ENCODE results near the gene RTP5.

Gene RTP5

DNA sequence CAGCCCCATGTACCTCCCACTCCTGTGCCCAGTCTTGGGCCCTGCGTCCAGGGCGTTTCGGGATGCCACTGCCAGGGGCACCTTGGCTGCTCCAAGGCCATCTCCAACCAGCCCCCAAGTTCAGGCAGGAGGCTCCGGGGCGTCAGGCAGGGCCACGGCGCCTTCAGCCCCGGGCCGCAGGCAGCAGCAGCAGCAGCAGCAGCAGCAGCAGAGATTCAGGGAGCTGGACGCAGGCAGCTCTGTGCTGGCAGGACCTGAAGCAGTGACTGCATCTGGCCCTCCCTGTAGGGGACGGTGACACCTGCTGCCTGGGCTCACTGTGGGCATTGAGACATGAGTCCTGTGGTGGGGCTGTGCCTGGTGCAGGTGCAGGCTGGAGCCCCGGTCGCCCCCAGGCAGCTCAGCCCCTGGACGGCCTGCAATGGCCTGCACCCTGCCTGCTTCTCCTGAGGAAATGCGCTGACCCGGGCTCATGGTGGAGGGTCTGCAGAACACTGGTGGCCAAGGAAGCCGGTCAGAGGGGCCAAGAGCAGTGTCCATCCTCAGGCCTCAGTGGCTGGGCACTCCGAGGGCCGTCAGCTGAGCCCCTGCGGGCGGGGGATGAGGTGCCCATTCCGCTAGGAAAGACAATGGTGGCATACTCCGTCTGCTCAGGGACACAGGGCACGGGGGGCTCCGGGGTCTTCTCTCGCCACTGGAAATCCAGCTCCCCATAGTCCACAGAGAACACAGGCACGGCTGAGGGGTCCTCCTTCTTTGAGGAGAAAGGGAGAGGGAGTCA is 18.8 kb upstream of the RTP5 start:
- TF ChIP-seq TCF12 (IDR thresholded peaks at IDR 0.05; ENCODE audit: low read depth) (no peak), REST (IDR thresholded peaks at IDR 0.05; ENCODE audit: low read depth) (no peak), EGR1 (IDR thresholded peaks at IDR 0.05) (no peak), MAX (IDR thresholded peaks at IDR 0.05) (no peak), FOXM1 (IDR thresholded peaks at IDR 0.05; ENCODE audit: borderline replicate concordance, low read depth) (no peak), YY1 (IDR thresholded peaks at IDR 0.05; ENCODE audit: low read depth) (no peak), CREB1 (IDR thresholded peaks at IDR 0.05; ENCODE audit: low read depth) (no peak), EP300 (IDR thresholded peaks at IDR 0.05; ENCODE audit: borderline replicate concordance) (no peak), CEBPB (IDR thresholded peaks at IDR 0.05) (no peak), USF1 (IDR thresholded peaks at IDR 0.05) (no peak), ZBTB7A (IDR thresholded peaks at IDR 0.05; ENCODE audit: low read depth) (no peak), RAD21 (IDR thresholded peaks at IDR 0.05; ENCODE audit: low read depth) (no peak), TAF1 (IDR thresholded peaks at IDR 0.05; ENCODE audit: low read depth) (no peak), NFIC (IDR thresholded peaks at IDR 0.05) (no peak), TEAD4 (IDR thresholded peaks at IDR 0.05) (no peak)

DNA sequence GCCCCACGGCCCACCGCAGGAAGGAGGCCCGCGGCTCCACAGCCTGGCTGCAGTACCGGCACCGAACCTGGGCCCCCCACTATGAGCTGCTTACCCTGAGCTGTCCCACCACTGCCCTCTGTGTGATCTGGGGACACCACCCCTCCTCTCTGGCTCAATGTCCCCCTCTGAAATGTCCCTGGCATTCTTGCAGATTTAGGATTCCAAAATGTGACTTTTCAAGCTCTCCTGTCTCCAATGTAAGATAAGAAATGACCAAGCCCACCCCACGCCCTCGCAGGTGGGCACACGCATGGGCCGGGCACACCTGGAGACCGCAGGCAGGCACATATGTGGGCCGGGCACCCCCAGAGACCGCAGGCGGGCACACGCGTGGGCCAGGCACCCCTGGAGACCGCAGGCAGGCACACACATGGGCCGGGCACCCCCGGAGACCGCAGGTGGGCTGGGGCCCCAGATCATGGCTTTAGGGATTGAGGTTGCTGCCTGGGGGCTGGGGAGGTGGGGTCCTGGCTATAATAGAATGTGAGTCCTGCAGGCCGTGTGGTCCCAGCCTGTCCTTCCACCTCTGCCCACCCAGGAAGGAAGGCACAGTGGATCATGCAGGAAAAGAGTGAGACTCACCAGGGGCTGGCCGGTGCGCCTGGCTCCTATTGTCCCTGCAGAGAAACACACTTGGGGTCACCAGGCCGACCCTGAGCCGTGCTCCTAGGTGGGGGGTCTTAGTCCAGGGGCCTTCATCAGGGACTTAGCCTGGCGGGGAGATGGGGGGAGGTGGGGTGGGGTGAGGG is 18.0 kb upstream of the RTP5 start:
- TF ChIP-seq EP300 (IDR thresholded peaks at IDR 0.05; ENCODE audit: borderline replicate concordance): no peak
- no peak for TF ChIP-seq MAX (IDR thresholded peaks at IDR 0.05)
- TF ChIP-seq CREB1 (IDR thresholded peaks at IDR 0.05; ENCODE audit: low read depth): no peak
- no peak for TF ChIP-seq YY1 (IDR thresholded peaks at IDR 0.05; ENCODE audit: low read depth)
- no peak for TF ChIP-seq ZBTB7A (IDR thresholded peaks at IDR 0.05; ENCODE audit: low read depth)
- no peak for TF ChIP-seq TCF12 (IDR thresholded peaks at IDR 0.05; ENCODE audit: low read depth)
- no peak for TF ChIP-seq CEBPB (IDR thresholded peaks at IDR 0.05)
- no peak for TF ChIP-seq FOXM1 (IDR thresholded peaks at IDR 0.05; ENCODE audit: borderline replicate concordance, low read depth)
- no peak for TF ChIP-seq USF1 (IDR thresholded peaks at IDR 0.05)
- no peak for TF ChIP-seq RAD21 (IDR thresholded peaks at IDR 0.05; ENCODE audit: low read depth)
- no peak for TF ChIP-seq EGR1 (IDR thresholded peaks at IDR 0.05)
- TF ChIP-seq REST (IDR thresholded peaks at IDR 0.05; ENCODE audit: low read depth): no peak
- TF ChIP-seq TAF1 (IDR thresholded peaks at IDR 0.05; ENCODE audit: low read depth): no peak
- no peak for TF ChIP-seq NFIC (IDR thresholded peaks at IDR 0.05)
- TF ChIP-seq TEAD4 (IDR thresholded peaks at IDR 0.05): no peak

DNA sequence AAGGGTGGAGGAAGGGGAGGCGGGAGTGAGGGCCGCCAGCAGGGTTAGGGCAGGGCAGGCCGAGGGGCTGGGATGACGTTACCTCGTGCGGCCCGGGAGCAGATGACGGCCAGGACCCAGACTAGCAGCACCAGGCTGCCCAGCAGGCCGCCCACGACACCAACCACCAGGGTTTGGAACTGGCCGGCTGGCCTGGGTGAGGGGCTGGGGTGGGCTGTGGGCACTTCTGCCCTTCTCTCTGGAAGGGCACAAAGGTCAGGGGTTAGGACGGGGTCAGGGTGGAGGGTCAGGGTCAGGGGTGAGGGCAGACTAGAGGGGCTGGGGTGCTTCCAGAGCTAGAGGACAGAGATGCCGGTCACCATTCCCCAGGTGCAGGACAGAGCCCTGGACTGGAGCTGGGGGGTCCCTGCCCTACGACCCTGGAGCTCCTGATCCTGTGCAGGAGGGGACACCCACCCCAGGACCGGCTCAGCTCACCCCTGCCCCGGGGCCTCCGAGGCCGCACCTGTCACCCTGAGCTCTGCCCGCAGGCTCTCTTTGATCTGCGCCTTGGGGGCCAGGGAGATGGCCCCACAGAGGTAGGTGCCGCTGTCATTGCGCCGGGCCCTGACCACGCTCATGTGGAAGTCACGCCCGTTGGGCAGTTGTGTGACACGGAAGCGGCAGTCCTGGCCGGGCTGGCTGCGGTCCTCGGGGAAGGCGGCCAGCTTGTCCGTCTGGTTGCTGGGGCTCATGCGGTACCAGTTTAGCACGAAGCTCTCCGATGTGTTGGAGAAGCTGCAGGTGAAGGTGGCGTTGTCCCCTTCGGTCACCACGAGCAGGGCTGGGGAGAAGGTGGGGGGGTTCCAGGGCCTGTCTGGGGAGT is 17.2 kb upstream of the RTP5 start:
- no peak for TF ChIP-seq TEAD4 (IDR thresholded peaks at IDR 0.05)
- TF ChIP-seq ZBTB7A (IDR thresholded peaks at IDR 0.05; ENCODE audit: low read depth): no peak
- no peak for TF ChIP-seq FOXM1 (IDR thresholded peaks at IDR 0.05; ENCODE audit: borderline replicate concordance, low read depth)
- TF ChIP-seq EP300 (IDR thresholded peaks at IDR 0.05; ENCODE audit: borderline replicate concordance): no peak
- TF ChIP-seq RAD21 (IDR thresholded peaks at IDR 0.05; ENCODE audit: low read depth): no peak
- TF ChIP-seq YY1 (IDR thresholded peaks at IDR 0.05; ENCODE audit: low read depth): no peak
- TF ChIP-seq USF1 (IDR thresholded peaks at IDR 0.05): no peak
- TF ChIP-seq REST (IDR thresholded peaks at IDR 0.05; ENCODE audit: low read depth): no peak
- no peak for TF ChIP-seq CREB1 (IDR thresholded peaks at IDR 0.05; ENCODE audit: low read depth)
- no peak for TF ChIP-seq TCF12 (IDR thresholded peaks at IDR 0.05; ENCODE audit: low read depth)
- TF ChIP-seq NFIC (IDR thresholded peaks at IDR 0.05): no peak
- no peak for TF ChIP-seq EGR1 (IDR thresholded peaks at IDR 0.05)
- no peak for TF ChIP-seq CEBPB (IDR thresholded peaks at IDR 0.05)

Data from Ishikawa (cell line).